ENCODE measurements around the gene TIMP2. TPM values are rescaled to one million over a fixed set of nuclear protein-coding genes. Genes with fewer than 3 reads are reported as not detected.
A peak's percentile ranks its signal among the peaks of the same experiment; 100 is the strongest.

Gene TIMP2
- total and polyA plus RNA-seq, 2 of the 13 experiments (the other 11 are each of a cell fraction or from before 2014, with no cell fraction given), result 3.8 to 8.5 TPM

GRCh38 chr17:78840780-78841611, 84.2 kb downstream of the TIMP2 start, which contains the start of gene USP36 (continued):
- TF ChIP-seq ZNF564 (CRISPR knock-in tag; IDR thresholded peaks at IDR 0.05) (peak; percentile 95), ZFYVE20 (CRISPR knock-in tag; IDR thresholded peaks at IDR 0.05; ENCODE audit: borderline replicate concordance, low read depth) (peak; percentile 24; the same call in 1 of the 2 replicates), DBP (CRISPR knock-in tag; IDR thresholded peaks at IDR 0.05; ENCODE audit: not compliant biosample characterization) (peak; percentile 71), ZNF691 (CRISPR knock-in tag; IDR thresholded peaks at IDR 0.05; ENCODE audit: borderline replicate concordance, low read depth) (peak; percentile 90; the same call in 1 of the 2 replicates), MEIS2 (CRISPR knock-in tag; IDR thresholded peaks at IDR 0.05) (peak; percentile 94), SNAPC2 (CRISPR knock-in tag; IDR thresholded peaks at IDR 0.05) (peak; percentile 93), EP300 (IDR thresholded peaks at IDR 0.05; ENCODE audit: low read depth in 2 of 2, low read length in 2 of 2) (peak in 1 of 2 experiments; percentile 54; a peak in 1 of 4 replicates), EP300 (CRISPR knock-in tag; IDR thresholded peaks at IDR 0.05; ENCODE audit: borderline replicate concordance) (peak; percentile 59; the same call in 1 of the 2 replicates), SMAD9 (CRISPR knock-in tag; IDR thresholded peaks at IDR 0.05) (peak; percentile 55), SMYD3 (CRISPR knock-in tag; IDR thresholded peaks at IDR 0.05) (peak; percentile 98; the same call in 1 of the 2 replicates), MAFG (CRISPR knock-in tag; IDR thresholded peaks at IDR 0.05) (no peak), ZBTB37 (CRISPR knock-in tag; IDR thresholded peaks at IDR 0.05) (no peak; the same call in 1 of the 2 replicates), SP1 (IDR thresholded peaks at IDR 0.05) (peak; percentile 85; the same call in 1 of the 2 replicates), SP1 (CRISPR knock-in tag; IDR thresholded peaks at IDR 0.05) (peak; percentile 100), ZNF567 (CRISPR knock-in tag; IDR thresholded peaks at IDR 0.05; ENCODE audit: borderline replicate concordance) (peak; percentile 85), ZNF430 (CRISPR knock-in tag; IDR thresholded peaks at IDR 0.05) (no peak; the same call in 1 of the 2 replicates), ZNF678 (CRISPR knock-in tag; IDR thresholded peaks at IDR 0.05) (no peak; the same call in 1 of the 2 replicates), NFRKB (IDR thresholded peaks at IDR 0.05) (no peak), MLLT10 (CRISPR knock-in tag; IDR thresholded peaks at IDR 0.05) (no peak), ZFAT (CRISPR knock-in tag; conservative IDR thresholded peaks at IDR 0.05) (0 out of 2 replicates have a peak, but pooled peaks have one; percentile 21), ZNF619 (CRISPR knock-in tag; IDR thresholded peaks at IDR 0.05) (peak; percentile 91), ARNT2 (CRISPR knock-in tag; IDR thresholded peaks at IDR 0.05; ENCODE audit: low read depth) (peak; percentile 85)
- TF ChIP-seq, protein P1, sequence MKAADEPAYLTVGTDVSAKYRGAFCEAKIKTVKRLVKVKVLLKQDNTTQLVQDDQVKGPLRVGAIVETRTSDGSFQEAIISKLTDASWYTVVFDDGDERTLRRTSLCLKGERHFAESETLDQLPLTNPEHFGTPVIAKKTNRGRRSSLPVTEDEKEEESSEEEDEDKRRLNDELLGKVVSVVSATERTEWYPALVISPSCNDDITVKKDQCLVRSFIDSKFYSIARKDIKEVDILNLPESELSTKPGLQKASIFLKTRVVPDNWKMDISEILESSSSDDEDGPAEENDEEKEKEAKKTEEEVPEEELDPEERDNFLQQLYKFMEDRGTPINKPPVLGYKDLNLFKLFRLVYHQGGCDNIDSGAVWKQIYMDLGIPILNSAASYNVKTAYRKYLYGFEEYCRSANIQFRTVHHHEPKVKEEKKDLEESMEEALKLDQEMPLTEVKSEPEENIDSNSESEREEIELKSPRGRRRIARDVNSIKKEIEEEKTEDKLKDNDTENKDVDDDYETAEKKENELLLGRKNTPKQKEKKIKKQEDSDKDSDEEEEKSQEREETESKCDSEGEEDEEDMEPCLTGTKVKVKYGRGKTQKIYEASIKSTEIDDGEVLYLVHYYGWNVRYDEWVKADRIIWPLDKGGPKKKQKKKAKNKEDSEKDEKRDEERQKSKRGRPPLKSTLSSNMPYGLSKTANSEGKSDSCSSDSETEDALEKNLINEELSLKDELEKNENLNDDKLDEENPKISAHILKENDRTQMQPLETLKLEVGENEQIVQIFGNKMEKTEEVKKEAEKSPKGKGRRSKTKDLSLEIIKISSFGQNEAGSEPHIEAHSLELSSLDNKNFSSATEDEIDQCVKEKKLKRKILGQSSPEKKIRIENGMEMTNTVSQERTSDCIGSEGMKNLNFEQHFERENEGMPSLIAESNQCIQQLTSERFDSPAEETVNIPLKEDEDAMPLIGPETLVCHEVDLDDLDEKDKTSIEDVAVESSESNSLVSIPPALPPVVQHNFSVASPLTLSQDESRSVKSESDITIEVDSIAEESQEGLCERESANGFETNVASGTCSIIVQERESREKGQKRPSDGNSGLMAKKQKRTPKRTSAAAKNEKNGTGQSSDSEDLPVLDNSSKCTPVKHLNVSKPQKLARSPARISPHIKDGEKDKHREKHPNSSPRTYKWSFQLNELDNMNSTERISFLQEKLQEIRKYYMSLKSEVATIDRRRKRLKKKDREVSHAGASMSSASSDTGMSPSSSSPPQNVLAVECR (CRISPR knock-in tag; IDR thresholded peaks at IDR 0.05; ENCODE audit: borderline replicate concordance), result peak; percentile 99
